K562 (cell line): ENCODE measurements around the gene CCT4. TPM values are rescaled to one million over a fixed set of nuclear protein-coding genes. Genes with fewer than 3 reads are reported as not detected.

ENCODE experiments used
- CREBBP ChIP-seq: IDR thresholded peaks from one replicate; pipeline ENCODE4 v1.6.1; 2012; ENCODE audit warnings: low read depth, mild to moderate bottlenecking, control low read depth, inconsistent platforms, low read length
- HDAC6 ChIP-seq: IDR thresholded peaks from 2 replicates; pipeline ENCODE4 v1.6.1; 2012; ENCODE audit warnings: low read depth, mild to moderate bottlenecking, control low read depth, inconsistent platforms, low read length, moderate library complexity
- IFI16 ChIP-seq: fragments of 250-450 bp; sonication (Bioruptor Pico); IDR thresholded peaks from 2 replicates; pipeline ENCODE4 v2.1.2; 2022; ENCODE audit warnings: mild to moderate bottlenecking, inconsistent platforms
- PHB ChIP-seq: fragments of 250-450 bp; sonication (Bioruptor Pico); IDR thresholded peaks from 2 replicates; pipeline ENCODE4 v1.5.0; 2021
- ZBTB33 ChIP-seq: sonication (generic); formaldehyde crosslinking; IDR thresholded peaks from 2 replicates; pipeline ENCODE4 v1.8.1; 2023; ENCODE audit warnings: mild to moderate bottlenecking, missing genetic modification reagents
- ZNF165 ChIP-seq: fragments of 250-450 bp; sonication (Bioruptor Pico); IDR thresholded peaks from 2 replicates; pipeline ENCODE4 v1.4.0; 2020; ENCODE audit warnings: borderline replicate concordance
- ZNF316 ChIP-seq: fragments of 450-650 bp; IDR thresholded peaks from 2 replicates; pipeline ENCODE4 v1.6.1; 2016
- polyA plus RNA-seq, 8 experiments: library from polyadenylated mRNA; depleted of rRNA in 4 of 8; stranded (reverse) in 5 of 8; unstranded in 3 of 8; fragments of >200 nt; fragmentation: Nextera tagmentation in 2 of 8; fragmentation: Illumina TruSeq in 1 of 8; extraction: Ambion mirVana in 2 of 8; extraction: Trizol in 1 of 8; gene quantifications; 2 replicates each; pipeline versions ENCODE4 v1.2.1 to v1.2.3, GENCODE V29; 2011 to 2014; ENCODE audit warnings: inconsistent platforms in 1 of 8, missing spikeins in 1 of 8
- total RNA-seq, 7 experiments: library from RNA; depleted of rRNA in 6 of 7; stranded (reverse); fragments of >200 nt in 6 of 7; fragmentation: Illumina TruSeq in 2 of 7; extraction: Trizol in 2 of 7; gene quantifications; 2 replicates each; pipeline versions ENCODE4 v1.2.1 to v1.2.3, GENCODE V29; 2011 to 2021; ENCODE audit warnings: low replicate concordance in 1 of 7

The CCT4 gene
- total and polyA plus RNA-seq, 9 of the 15 experiments (the other 6 are each of a cell fraction or from before 2014, with no cell fraction given): 101 to 368 (median 303) TPM

GRCh38 chr2:61822255-61822654 lies 66.2 kb downstream of the CCT4 start (continued):
- no peak for TF ChIP-seq HDAC6
- no peak for TF ChIP-seq ZBTB33
- no peak for TF ChIP-seq CREBBP
- no peak for TF ChIP-seq PHB
- peak; percentile 57; the same call in 1 of the 2 replicates for TF ChIP-seq ZNF316
- TF ChIP-seq IFI16: no peak
- no peak for TF ChIP-seq ZNF165 (CRISPR knock-in tag)
- TF ChIP-seq, all 486 proteins: peak for 2
